HG03159 (cell line): ENCODE results near the gene STK31.
"Not testable (repeated sequence)": the region's sequence is repeated elsewhere in the genome, so short reads cannot be mapped to it uniquely, and the experiment has no call there.

Experiments used
- ATAC-seq: cut with Tn5 transposase; IDR thresholded peaks from one replicate; pipeline ENCODE4 v1.9.1; 2021; ENCODE audit warnings: mild to moderate bottlenecking, moderate library complexity; ENCODE audit not compliant: unreplicated experiment

STK31 gene

GRCh38 chr7:23710000-23710399 lies at the start of gene STK31:
TSS of gene STK31 (plus strand) at chr7:23710219. CDS start at chr7:23710286, 67 bp downstream.
- no peak for ATAC-seq

GRCh38 chr7:23661385-23661784 lies 48.6 kb upstream of the STK31 start:
- no peak for ATAC-seq

GRCh38 chr7:23662124-23662983 lies 47.7 kb upstream of the STK31 start:
- ATAC-seq: no peak

- no peak for ATAC-seq
Observed at GRCh38 chr7:23662984-23663313, 47.1 kb upstream of the STK31 start.

- ATAC-seq: no peak
Observed at GRCh38 chr7:23664122-23664521, 45.9 kb upstream of the STK31 start.

- ATAC-seq: no peak
Observed at GRCh38 chr7:23672033-23672432, 38.0 kb upstream of the STK31 start.

GRCh38 chr7:23679898-23680413 lies 30.1 kb upstream of the STK31 start, which contains the start of gene FAM221A:
TSS of gene FAM221A (plus strand) at chr7:23680199. CDS start at chr7:23680219, 20 bp downstream.
- ATAC-seq: peak; percentile 93

- ATAC-seq: peak; percentile 50
Observed at GRCh38 chr7:23680414-23681405, 29.3 kb upstream of the STK31 start.

- not testable (repeated sequence) for ATAC-seq
Observed at GRCh38 chr7:23684041-23684440, 26.0 kb upstream of the STK31 start.

GRCh38 chr7:23685731-23686130 lies 24.3 kb upstream of the STK31 start:
- no peak for ATAC-seq

GRCh38 chr7:23687011-23687410 lies 23.0 kb upstream of the STK31 start:
- ATAC-seq: no peak

GRCh38 chr7:23689165-23689564 lies 20.9 kb upstream of the STK31 start:
- no peak for ATAC-seq

GRCh38 chr7:23691320-23691719 lies 18.7 kb upstream of the STK31 start:
- no peak for ATAC-seq

- no peak for ATAC-seq
Observed at GRCh38 chr7:23693224-23693623, 16.8 kb upstream of the STK31 start.

- peak; percentile 62 for ATAC-seq
Observed at GRCh38 chr7:23696916-23697441, 13.0 kb upstream of the STK31 start.

- ATAC-seq: no peak
Observed at GRCh38 chr7:23698822-23699221, 11.2 kb upstream of the STK31 start.

GRCh38 chr7:23700046-23700445 lies 10.0 kb upstream of the STK31 start:
- no peak for ATAC-seq

- ATAC-seq: no peak
Observed at GRCh38 chr7:23709081-23709750, 803 bp upstream of the STK31 start.

GRCh38 chr7:23712368-23713284 lies 2.6 kb downstream of the STK31 start:
- no peak for ATAC-seq
